ENCODE data around the gene CCR2.

DNA sequence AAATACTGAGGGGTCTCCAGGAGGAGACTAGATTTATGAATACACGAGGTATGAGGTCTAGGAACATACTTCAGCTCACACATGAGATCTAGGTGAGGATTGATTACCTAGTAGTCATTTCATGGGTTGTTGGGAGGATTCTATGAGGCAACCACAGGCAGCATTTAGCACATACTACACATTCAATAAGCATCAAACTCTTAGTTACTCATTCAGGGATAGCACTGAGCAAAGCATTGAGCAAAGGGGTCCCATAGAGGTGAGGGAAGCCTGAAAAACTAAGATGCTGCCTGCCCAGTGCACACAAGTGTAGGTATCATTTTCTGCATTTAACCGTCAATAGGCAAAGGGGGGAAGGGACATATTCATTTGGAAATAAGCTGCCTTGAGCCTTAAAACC lies 21.3 kb downstream of the CCR2 start:
- TF ChIP-seq, protein P1, sequence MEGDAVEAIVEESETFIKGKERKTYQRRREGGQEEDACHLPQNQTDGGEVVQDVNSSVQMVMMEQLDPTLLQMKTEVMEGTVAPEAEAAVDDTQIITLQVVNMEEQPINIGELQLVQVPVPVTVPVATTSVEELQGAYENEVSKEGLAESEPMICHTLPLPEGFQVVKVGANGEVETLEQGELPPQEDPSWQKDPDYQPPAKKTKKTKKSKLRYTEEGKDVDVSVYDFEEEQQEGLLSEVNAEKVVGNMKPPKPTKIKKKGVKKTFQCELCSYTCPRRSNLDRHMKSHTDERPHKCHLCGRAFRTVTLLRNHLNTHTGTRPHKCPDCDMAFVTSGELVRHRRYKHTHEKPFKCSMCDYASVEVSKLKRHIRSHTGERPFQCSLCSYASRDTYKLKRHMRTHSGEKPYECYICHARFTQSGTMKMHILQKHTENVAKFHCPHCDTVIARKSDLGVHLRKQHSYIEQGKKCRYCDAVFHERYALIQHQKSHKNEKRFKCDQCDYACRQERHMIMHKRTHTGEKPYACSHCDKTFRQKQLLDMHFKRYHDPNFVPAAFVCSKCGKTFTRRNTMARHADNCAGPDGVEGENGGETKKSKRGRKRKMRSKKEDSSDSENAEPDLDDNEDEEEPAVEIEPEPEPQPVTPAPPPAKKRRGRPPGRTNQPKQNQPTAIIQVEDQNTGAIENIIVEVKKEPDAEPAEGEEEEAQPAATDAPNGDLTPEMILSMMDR (conservative IDR thresholded peaks at IDR 0.05; ENCODE audit: low read depth, low read length), result no peak
- TF ChIP-seq POLR2A (IDR thresholded peaks at IDR 0.05; ENCODE audit: low read depth, low read length) (no peak), RFX5 (IDR thresholded peaks at IDR 0.05; ENCODE audit: low read depth, low read length) (no peak), SMC3 (IDR thresholded peaks at IDR 0.05; ENCODE audit: low read depth, low read length) (no peak), BHLHE40 (IDR thresholded peaks at IDR 0.05; ENCODE audit: low read depth, low read length) (no peak), FOS (IDR thresholded peaks at IDR 0.05; ENCODE audit: low read depth, low read length) (no peak), RAD21 (IDR thresholded peaks at IDR 0.05; ENCODE audit: low read length) (no peak)
- TF ChIP-seq, protein P2, sequence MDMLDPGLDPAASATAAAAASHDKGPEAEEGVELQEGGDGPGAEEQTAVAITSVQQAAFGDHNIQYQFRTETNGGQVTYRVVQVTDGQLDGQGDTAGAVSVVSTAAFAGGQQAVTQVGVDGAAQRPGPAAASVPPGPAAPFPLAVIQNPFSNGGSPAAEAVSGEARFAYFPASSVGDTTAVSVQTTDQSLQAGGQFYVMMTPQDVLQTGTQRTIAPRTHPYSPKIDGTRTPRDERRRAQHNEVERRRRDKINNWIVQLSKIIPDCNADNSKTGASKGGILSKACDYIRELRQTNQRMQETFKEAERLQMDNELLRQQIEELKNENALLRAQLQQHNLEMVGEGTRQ (IDR thresholded peaks at IDR 0.05; ENCODE audit: low read depth, low read length), result no peak
